Stimulated activated CD8-positive, alpha-beta memory T cell treated with anti-CD3 and anti-CD28 coated beads, Interleukin-12 subunit alpha, Interleukin-12 subunit beta, amount 100 ng/mL, for 4 hours (primary cell): ENCODE data around the gene HAAO.

Source experiments
- DNase-seq: peaks from one replicate; pipeline ENCODE4 v3.0.0-alpha.2; 2020; ENCODE audit warnings: low read depth

Gene HAAO

DNA sequence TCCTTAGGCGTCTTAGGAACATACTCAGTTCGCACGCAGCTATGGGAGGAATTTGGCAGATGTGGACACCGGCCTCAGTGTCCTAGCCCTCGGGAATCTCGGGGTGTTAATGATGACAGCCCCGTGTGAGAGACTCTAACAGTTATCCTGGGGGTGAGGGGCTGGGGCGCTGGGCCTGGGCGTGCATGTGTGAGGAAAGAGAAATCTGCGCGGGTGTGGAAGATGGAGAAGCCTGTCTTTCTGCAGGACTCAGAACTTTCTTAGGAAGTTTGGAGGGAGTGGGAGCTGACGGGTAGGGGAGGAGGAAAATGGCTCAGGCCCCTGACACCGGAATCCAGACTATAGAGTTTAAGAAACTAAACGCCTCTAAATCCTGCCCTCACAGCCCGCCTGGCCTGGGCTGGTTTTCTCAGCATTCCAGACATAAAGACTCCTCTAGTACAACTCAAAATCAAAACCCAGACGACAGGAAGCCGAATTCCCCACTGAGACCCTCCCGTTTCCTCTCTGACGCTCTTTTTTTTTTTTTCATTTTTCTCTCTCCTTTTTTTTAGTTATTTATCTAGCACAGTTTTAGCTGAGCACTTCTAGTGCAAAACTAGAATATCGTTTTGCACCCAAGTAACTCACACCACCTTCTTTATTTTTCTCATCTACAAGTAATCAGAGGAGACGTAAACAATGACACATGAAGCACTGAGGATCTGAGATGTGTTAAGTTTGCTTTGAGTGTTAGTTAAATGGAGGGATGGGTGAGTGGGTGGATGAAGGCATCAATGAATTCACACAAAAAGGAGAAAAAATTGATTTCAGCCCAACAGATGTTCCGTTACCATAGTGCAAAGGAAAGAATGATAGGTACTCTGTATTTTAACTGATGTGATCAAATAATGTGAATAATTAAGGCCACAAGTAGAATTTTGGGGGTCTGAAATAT is 1.2 kb upstream of the HAAO start:
- no peak for DNase-seq

DNA sequence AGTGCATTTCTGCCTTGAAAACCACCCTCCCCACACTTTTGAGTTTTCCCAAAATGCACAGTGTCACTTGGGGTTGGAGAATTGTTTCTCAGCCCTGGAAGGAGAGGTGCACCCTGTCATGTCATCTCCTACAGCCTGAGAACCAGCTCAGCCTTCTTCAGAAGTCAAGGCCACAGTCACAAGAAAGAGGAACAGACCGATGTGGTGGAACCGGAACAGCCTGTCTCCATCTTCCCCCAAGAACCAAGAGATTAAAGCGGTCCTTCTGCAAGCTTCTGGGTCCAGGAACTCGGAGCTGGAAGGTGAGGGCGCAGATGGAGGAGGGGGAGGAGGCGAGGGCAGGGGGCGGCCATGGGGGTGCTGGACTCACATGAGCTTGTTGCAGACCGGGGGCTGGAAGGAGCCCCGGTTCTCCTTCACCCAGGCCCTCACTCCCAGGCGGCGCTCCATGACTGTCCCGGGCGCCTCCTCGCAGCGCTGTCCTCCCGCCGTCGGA is 248 bp downstream of the HAAO start:
- DNase-seq = no peak

DNA sequence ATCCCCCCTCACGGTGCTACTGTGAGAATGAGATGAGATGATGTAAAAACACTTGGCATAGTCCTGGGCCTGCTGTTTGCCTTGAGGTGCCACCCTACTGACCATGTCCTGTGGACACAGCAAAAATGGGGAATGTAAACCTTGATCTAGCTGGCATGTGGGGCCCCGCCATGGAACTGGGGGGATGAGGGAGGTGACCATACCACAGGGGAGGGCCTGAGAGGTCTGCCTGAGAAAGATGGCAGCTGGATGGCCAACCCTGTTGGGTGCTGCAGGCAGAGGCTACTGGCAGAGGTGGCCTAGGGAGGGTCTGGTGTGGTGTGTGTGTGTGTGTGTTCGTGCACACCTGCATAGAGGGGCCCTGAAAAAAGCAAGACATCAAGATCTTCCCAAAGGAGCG is 777 bp downstream of the HAAO start:
- DNase-seq = no peak

DNA sequence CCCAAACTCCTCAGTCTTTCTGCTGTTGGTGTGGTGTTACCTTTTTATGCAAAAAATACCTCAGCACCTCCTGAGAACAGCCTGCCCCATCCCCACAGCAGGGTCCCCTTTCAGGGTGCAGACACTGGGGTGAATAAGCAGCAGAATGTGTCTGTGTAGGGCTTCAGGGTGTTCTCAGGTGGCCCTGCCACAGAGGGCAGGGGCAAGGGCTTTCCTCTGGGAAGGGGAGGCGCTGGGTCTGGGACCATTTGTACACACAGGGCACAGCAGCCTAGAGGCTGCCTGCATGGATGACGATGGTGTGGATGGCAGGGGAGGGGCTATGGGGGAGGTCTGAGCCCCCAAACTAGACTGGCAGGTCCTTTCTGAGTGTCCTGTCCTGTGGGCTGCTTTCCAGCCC is 2.6 kb downstream of the HAAO start:
- DNase-seq = no peak

DNA sequence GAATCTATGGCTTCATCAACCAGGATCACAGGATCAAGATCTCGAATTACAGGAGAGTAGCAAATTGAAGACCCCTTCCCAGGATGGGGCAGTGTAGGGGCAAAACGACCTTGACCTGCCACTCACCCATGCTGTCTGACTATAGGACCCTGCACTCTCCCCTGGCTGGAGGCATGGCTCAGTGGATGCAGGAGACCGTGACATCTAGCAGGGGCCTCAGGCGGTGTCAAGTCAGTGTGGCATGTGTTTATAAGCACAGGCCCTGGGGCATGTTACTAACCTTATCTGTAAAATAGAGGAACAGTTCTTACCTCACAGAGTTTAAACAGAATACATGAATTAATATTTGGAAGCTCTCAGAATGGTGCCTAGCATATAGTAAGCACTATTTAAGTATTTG is 3.5 kb downstream of the HAAO start:
- DNase-seq = no peak

DNA sequence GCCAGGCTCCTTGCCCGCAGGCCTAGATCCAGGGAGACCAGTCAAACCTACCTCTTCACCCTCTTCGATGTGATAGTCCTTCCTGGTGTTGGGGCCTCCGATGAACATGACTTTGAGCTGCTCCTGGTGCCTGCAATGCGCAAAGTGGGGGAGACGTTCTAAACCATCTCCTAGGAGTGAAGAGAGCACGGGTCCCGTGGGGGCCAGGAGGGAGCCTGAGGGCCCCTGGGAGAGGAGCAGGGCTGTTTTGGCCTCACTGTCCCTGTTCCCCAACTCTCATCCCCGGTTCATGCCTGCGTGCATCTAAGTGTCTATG is 3.9 kb downstream of the HAAO start:
- DNase-seq = no peak

DNA sequence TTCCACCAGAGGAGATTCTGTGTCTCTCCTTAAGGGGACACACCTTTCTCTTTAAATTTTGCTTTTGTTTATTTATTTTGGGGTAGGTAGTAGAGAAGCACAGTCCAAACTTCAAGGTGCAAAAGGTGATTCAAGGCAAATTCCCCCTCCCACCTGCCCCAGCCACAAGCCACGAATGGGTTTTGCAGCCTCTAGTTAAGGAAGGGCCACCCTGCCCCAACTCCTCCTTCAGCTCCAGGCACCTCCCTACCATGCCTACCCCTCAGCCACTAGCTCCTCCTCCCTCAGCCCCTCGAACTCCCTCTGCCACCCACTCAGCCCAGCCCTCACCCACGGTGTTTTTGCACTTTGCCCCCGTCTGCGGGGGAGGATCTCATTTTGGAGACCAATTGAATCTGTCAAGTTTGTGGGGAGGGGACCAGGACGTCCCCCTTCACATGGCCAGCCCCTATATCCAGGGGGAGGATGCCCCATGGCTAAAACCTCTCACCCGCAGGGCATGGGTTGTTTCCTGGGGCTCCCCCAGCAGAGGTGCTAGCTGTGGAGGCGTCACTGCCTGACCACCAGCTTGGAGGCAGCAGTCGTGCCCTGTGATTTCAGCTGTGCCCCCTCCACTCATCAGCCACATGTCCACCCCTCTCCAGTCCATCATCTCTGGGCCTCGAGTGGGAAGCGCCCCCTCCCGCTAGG is 4.5 kb downstream of the HAAO start:
- DNase-seq = no peak

DNA sequence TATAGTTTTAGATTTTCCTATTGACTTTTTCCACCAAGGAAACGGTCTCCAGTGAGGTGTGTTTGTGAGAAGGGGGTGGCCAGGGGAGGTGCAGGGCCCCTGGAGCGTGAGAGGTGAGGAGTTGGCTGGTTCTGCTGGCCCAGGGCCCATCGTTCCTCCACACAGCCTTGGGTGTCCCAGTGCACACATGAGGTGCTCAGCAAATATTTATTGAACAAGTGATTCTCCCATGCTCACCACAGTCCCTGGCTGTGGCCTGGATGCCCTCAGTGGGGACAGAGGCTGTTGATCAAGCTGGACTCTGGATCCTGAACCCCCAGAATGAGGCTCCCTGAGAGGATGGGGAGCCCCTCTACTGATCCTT is 5.0 kb downstream of the HAAO start:
- DNase-seq = no peak

DNA sequence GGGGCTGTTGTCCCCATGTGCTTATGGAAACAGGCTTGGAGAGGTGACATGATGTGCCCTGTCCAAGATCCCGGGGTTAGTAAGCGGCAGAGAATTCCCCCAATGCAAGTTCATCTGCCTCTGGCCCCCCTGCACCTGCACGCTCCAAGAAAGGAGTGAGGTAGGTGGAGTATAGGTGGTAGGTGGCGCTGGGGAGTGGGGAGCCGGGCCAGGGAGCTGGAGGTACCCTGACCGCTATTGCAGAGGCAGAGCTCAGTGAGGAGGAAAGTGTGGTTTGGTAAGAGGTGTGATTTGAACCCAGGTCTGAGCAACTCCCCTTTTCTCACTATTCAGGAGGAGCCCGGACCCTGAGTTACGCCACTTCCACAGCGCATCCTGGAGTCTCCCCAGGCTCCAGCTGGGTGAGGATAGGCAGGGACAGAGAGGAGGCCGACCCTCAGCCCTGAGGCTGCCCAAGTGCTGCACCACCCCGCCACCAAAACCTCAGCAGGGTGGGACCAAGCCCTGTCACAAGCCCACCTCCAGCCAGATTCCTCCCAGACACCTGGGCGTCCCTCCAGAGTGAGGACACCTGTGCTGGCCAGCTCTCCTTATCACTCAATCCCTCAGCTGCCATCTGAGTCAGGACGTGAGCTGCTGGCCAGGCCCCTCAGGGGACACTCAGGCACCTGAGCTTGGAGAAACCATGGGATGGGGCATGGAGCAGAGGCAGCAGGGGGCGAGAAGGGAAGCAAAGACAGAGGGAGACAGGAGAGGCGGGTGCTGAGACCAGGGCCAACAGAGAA is 5.6 kb downstream of the HAAO start:
- no peak for DNase-seq

DNA sequence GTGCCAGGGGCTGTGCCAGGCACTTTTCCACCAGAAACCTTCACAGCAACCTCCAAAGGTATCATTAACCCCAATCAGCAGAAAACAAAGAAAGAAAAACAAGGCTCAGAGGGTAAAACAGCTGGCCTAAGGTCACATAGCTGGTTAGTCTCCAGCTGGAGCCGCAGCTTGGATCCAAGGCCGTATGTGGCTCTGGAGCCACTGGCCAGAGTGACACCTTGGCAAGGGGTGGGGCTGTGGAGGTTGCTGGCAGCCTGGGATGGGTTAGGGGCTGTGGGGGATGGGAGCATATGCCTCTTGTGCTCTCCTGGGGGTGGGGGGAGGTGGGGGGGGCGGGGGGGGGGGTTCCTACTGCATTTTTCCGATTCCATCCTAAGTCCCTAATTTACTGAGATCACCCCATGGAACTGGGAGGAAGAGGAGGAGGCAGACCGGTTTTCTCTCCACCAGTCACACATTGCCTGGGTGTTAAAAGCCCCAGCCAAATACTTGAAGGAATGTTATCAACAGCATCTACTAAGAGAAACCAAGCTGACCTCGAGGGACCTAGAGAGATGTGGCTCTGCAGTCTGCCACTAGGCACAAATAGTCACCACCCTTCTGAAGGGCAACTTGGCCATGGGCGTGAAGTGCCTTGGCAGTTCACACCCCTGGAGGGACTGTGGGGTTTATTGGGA is 8.0 kb downstream of the HAAO start:
- DNase-seq = no peak

DNA sequence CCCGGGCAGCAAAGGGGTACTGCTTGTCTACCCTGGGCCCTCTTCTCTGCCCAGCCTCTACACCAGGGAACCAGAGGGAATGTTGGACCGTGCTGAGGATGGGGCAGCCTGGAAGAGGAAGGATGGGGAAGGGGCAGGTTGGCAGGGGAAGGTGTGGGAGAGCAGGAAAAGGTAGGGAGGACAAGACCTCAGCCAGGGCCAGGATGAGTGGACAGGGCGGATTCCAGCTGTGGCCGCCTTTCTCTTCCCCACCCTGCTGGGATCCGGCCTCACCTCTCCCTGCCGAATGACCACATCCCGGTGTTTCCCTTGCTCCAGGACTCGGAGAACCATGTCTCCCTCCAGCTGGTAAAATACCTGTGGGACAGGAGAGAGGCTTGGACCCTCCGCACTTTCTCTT is 8.9 kb downstream of the HAAO start:
- DNase-seq = no peak

DNA sequence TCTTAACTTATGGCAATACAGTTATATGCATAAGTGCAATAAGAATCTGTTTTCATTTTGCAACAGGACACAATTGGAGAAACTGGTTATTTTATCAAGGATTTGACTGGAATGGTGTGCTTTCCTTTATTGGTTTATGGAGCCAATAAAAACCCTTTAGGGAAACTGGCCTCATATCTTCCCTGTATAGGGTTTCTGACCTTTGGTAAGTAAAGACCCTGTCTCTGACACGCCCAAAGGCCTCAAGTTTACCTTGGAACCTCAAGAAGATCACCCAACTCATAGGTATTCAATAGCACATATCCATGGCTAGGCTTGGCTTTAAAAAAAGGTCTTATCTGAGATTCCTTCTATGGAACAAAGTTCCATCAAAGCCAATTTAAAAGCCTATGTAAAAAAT is 11.2 kb downstream of the HAAO start:
- DNase-seq = no peak

DNA sequence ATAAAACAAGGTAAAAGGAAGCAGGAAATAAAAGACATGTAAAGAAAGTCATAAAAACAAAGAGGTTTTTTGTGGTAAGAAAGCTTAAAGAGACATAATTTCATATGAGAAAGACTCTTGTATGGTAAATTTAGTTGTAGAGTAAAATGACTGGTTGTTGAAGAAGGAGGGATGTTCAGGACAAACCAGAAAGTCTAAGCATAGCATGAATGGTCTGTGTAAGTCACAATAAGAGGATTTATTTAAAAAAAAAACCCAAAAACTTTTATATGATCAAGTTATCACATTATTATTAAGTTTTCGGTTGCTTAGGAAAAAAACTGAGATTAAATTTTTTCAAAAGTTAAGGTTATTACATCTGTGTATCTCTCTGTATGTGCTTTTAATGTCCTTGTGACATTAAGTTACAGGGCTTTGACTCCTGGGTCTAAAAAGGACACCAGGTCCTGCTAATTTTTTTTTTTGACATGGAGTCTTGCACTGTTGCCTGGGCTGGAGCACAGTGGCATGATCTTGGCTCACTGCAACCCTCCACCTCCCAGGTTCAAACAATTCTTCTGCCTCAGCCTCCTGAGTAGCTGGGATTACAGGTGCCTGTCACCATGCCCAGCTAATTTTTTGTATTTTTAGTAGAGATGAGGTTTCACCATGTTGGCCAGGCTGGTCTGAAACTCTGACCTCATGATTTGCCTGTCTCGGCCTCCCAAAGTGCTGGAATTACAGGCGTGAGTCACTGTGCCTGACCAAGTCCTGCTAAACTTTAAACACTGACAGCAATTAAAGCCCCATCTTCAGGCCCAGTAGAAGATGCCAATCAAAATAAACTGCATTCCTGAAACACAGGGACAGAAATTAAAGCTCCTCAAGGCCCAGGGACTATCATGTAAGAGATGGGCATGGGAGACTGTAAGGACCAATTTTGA is 14.2 kb downstream of the HAAO start:
- no peak for DNase-seq

DNA sequence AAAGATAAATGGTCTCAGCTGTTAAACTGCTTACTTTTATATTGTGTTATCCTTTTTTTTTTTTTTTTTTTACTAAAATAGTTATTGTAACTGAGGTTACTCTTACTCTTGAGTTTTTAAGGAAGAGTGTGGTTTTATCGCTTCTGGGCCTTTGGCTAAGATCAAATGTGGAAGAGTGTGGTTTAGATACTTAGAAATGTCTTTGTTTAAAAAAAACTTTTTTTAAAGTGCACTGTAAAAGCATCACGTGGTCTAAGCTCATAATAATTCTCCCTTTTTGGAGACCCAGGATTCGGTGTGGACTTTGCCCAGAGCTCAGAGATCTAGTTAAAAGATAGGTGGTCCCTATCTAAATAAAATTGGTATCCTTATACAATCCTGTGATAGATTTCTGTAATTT is 16.6 kb downstream of the HAAO start:
- no peak for DNase-seq

DNA sequence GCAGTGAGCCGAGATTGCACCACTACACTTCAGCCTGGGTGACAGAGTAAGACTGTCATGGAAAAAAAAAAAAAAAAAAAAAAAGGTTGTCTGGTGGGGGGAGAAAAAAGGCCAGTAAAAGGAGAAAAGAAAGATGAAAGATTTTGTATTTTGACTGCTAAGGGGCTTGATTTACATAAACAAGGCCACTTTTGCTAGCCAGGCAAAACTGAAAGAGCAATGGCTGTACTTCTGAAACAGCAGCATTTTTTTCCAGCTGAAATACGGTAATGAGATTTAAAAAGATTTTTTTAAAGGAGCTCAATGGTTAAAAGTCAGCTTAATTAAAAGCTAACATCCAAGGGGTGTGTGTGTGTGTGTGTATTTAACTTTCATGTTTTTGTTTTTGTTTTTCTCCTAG is 17.2 kb downstream of the HAAO start:
- no peak for DNase-seq

DNA sequence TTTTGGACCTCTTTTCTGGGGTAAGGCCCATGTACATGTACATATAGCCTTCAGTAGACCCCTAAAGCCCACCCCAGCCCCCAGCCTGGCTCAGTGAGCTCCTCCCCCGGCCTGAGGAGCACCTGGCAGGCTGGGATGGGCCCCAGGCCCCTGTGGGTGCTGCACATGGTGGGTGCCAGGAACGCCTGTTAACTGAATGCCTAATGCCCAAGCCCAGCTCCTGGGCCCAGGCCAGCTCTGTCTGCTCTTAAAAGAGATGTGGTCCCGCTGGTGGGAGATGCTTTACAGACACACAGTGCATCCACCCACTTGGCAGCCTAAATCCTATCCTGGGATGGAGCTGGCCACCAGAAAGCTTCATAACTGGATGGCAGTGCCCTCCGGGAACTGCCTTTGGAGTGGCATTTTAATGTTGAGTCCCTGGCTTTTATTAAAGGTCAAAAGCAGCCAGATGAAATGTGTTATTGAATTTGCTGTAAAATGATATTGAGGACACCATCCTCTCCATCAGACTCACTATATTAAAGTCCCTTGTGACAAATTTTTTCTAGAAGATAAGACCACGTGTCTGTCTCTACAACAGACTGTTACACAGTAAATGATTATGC is 20.7 kb downstream of the HAAO start:
- DNase-seq = no peak

DNA sequence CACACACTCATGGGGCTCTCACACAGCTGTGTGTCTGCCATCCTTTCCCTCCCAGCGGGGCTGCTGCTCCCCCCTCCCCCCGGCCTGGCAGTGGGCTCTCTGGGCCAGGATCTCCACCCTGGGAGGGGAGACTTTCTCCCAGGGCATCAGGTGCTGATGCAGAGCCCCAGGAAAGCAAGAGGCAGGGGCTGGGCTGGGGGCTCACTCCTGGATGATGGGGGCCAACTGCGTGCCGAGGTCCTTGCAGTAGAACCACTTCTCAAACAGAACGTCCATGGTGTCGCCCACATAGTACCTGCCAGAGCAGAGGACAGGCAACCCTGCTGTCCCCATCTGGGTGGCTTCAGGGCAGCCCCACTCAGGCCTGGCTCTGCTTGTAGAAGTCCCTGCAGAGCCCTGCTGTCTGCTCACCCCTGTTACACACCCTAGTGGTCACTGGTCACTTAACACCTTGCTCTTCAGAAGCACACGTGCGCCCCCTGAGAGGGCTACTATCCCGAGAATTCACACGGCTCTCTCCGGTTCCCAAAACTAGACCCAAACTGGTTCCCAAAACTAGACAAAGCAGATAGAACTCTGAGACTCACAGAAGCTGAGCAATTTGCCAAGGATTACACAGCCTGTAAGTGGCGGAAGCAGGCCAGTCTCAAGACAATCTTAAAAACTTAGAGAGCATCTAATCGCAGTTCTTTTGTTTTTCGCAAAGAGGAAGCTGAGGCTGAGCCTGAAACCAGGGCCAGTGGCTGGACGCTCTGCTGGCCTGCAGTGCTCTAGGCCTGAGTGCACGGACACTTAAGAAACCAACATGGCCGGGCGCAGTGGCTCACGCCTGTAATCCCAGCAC is 21.9 kb downstream of the HAAO start:
- no peak for DNase-seq

DNA sequence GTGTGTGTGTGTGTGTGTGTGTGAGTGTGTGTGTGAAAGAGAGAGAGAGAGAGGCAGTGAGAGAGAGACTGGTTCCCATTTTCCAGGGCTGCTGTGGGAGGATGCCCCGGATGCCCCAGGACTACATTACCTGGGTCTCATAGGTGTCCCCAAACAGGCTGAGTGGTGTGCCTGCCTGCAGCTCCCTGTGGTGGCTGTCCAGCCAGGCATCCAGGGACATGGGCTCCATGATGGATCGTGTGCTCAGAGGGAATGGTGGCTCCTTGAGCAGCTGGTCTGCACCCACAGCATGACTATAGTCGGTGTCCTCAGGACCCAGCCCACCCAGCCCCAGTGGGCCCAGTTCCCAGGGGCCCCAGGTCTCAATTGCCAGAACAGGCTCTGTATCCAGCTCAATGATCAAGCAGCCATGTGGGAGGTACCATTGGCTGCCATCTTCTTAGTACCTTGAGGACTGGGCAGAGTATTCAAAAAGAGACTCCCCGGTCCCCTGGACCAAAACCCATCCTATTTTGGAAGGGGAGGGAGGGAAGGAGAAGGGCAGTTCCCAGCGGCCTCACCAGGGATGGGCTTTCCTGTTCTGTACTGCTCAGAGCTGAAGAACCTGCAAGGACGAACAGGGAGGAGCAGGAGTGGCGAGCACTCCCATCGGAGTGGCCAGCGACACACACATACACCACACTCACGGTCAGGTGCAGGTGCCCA is 22.6 kb downstream of the HAAO start:
- DNase-seq = no peak

DNA sequence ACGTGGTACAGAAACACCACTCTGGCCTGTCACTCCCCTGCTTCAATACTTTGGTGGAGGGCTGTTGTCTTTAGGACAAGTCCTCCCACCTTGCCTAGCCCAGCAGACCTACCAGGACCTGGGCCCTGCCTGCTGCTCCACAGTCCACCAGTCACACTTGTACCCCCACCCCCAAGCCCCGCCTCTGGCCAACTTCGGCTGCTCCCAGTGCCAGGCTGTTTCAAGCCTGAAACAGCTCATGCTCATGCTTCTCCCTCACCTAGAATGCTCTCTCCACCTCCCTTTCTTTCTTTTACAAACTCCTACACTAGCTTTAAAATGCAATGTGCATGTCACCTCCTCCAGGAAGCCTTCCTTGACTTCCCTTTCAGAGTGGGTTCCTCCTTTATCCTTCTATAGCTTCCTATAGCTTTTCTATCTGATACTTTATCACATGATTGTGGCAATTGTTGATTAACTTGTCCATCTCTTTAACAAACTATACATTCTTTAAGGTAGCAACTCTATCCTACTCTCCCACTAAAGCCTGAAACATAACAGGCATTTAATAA is 23.6 kb downstream of the HAAO start:
- no peak for DNase-seq
